NCI-H510A treated with DMSO at 0.1 percent for 48 hours (cell line): ENCODE data around the gene B3GNT9.

ENCODE experiments used
- DNase-seq: peaks from one replicate; lab custom pipeline; 2025; lab: John Stamatoyannopoulos, UW

The B3GNT9 gene

DNA sequence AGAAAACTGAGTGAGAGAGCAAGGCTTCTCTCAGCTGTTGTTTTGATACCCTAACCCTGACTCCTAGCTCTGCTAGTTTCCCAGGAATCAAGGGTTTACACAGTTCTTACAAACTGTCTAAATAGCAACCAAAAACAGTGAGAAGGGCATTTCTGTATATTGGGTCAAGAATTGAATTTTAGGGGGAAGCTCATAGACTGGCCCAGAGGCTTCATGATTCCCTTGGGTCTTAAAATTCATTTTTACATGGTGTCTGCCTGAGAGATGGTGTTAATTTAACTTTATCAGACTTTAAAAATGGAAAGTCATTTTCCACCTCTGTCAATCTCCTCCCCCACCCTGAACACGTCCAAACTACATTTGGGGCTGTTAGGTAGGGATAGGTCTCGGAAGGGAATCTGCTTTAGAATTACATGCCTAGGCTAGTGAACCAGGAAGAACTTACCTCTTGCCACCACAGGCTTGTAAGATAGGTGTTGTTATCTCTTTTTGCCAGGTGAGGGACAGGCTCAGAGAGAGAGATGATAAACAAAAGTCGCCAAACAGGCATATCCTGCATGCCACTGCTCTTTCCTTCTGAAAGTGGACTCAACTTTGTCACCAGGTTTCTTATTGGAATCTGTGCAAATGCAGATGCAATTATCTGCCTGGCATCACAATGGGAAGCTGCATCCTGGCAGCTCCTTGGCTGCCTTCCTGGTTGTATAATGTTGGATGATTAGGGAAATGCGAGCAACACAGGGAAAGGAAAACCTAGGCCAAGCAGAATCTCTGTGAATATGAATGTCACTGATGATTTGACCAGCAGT is 38.0 kb downstream of the B3GNT9 start:
- no peak for DNase-seq

DNA sequence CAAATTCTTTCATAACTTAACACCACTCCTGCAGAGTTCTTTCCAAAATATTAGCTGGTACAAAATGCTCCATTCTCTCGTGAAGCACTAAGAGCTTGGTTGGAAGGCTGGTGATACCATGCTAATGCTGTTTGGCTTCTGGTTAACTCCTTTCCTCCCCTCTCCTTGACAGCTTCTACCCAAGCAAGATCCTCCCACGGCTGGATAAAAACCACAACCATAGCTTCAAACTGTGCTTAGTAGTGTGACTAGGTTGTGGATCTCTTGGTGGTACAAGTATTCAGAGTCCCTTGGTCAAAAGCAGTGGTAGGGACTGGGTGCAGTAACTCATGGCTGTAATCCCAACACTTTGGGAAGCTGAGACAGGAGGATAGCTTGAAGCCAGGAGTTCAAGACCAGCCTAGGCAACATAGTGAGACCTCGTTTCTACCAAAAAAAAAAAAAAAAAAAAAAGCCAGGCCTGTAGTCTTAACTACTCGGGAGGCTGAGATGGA is 38.8 kb downstream of the B3GNT9 start:
- no peak for DNase-seq

GRCh38 chr16:67109407-67110135 is 41.2 kb downstream of the B3GNT9 start, which contains the start of gene PHAF1:
TSS of gene PHAF1 (plus strand) at chr16:67109941. CDS start at chr16:67110176, 235 bp downstream.
- DNase-seq, result peak; percentile 69

GRCh38 chr16:67108931-67109406 is 41.8 kb downstream of the B3GNT9 start:
- DNase-seq, result no peak

DNA sequence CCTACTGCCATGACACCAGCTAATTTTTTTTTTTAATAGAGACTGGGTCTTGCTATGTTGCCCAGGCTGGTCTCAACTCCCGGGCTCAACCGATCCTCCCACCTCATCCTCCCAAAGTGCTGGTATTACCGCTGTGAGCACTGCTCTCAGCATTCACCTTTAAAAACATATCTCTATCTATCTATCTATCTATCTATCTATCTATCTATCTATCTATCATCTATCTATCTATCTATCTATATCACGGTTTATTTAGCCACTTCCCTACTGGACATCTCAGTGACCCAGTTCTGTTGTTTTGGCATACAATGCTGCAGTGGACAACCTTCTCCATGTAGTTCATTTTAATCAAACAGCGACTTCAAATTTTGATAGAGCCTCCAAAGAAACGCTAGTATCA is 42.3 kb downstream of the B3GNT9 start:
- no peak for DNase-seq

DNA sequence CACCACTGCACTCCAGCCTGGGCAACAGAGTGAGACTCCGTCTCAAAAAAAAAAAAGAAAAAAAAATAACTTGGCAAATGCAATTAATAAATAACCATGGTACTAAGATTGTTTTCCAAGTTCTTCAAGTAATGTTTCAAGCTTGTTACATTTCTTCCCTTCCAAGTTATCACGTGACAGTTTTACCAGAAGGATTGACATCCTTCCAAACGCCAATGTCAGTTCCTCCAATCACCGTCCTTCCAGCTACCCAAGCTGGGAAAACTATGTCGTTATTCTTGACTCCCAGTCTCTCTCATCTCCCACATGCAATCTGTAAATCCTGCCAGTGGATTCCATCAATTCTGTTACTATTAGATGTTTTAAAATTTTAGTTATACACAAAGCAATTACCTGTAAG is 44.9 kb downstream of the B3GNT9 start:
- DNase-seq, result no peak

DNA sequence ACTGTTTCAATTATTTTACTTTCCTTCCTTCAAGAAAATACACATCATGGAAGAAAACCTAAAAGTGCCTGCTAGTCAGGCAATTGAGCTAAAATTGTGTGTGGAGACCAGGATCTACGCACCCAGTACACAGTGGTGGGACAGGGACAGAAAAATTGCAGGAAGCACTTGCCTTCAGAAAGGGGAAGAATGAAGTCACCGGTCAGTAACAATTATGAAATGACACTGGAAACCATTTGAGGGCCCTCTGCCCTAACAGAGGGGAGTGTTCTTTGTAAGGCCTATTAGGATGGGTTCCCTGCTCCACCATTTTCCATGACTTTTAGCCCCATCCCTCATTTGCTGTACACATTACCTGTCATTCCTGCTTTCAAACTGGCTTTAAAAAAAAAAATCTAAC is 45.6 kb downstream of the B3GNT9 start:
- DNase-seq, result no peak

DNA sequence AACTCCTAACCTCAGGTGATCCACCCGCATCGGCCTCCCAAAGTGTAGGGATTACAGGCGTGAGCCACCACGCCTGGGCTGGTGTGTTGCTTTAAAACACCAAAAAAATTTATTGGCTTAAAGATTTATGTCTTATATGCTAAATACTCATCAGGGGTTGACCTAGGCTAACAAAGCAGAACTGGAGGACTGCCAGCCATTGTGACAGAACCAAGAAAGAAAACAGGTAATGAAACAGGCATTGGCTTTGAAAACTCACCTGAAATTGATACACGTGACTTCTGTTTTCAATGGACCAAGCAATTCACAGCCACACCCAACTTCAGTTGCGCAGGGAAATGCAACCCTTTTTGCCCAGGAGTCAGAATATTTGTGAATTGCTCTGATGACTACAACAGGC is 46.0 kb downstream of the B3GNT9 start:
- DNase-seq, result no peak

- DNase-seq, result no peak
Measured at GRCh38 chr16:67104061-67104460, 46.7 kb downstream of the B3GNT9 start.

- no peak for DNase-seq
Measured at GRCh38 chr16:67101311-67102082, 49.3 kb downstream of the B3GNT9 start.

DNA sequence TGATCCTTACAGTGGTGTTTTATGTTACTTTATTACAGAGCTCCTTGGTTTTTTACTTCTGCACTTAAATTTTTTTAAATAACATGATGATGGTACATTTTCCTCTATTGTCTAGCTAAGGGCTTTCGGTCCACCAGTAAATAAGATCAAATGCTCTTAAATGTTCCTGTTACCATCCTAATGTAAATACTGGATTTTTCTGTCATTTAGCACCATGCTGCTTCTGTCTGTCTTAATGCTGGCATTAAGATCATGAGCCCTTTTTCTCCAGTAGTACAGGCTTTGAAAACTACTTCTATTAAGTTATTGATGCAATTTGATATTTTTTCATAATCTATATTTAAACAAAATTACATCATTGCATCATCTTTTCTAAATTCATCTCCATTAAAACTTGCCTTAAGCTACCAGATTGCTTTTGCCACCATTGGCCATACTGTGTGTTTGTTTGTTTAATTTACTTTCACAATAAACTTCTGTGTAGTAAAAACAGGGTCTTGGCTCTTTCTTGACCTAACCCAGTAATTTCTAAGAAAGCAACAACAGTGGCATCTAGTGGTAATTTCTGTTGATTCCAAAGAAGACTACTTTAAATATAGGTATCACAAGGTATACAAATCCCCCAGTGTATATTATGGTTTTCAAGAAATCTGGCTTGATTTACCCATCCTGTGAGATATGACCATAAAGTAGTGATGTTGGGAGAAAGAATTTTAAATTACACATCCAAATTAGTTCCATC is 50.1 kb downstream of the B3GNT9 start:
- no peak for DNase-seq

DNA sequence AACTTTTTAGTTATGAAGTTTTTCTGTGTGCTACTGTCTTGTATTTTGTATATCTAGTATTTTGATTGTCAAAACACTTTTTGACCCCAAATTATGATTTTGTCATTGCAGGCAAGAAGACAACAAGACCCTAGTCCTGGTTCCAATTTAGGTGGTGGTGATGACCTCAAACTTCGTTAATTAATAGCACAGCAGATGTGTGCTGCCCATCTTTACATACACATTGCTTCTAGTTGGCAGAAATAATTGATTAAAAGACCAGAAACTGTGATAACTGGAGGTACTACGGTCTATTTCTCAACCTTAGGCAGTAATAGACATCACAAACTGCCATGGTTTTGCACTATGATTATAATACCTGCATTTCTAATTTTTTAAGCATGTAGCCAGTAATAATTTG is 52.2 kb downstream of the B3GNT9 start:
- DNase-seq, result no peak
